A673 (cell line): ENCODE results near the gene CADPS2.

Experiments
- CTCF ChIP-seq: fragments of 300-800, 200-600 bp; sonication (generic); conservative IDR thresholded peaks from 2 replicates; pipeline ENCODE4 v1.5.1; 2017; ENCODE audit warnings: low read depth, mild to moderate bottlenecking, antibody characterized with exemption, low read length, moderate library complexity, mixed read lengths
- EZH2 ChIP-seq: fragments of 200-600 bp; sonication (generic); IDR thresholded peaks from 2 replicates; pipeline ENCODE4 v1.6.1; 2017; ENCODE audit warnings: borderline replicate concordance, low read depth, mild to moderate bottlenecking, mixed read lengths, antibody characterized with exemption, low read length; ENCODE audit not compliant: poor library complexity, severe bottlenecking

DNA sequence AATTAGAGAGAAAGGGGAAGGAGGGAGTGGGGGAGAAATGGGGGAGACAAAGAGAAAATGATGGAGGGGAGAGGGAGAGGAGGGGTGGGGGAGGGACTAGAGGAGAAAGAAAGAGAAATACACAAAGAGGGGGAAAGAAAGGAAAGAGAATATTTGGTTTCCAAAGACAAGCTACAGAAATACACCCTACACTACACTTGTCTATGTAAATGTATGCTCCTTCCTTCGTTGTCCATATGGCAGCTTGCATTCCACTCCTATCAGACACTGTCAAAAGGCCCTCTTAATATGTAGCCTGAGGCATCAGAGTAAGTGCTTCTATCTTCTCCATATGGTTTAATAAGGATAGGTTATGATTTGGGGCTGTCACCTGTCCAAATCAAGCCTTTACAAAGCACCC lies 488.9 kb downstream of the CADPS2 start:
- TF ChIP-seq CTCF (no peak), EZH2 (no peak)
